ENCODE data around the gene TP53I11. TPM values are rescaled to one million over a fixed set of nuclear protein-coding genes. Genes with fewer than 3 reads are reported as not detected.

TP53I11 gene
- total and polyA plus RNA-seq, 2 donors, result 10.7 to 35.8 TPM

- Histone ChIP-seq H3K4me1 (ENCODE audit: insufficient read depth) (no peaks in the 10 kb centered on the region), H3K27ac (ENCODE audit: low read depth) (no peak overlapping the region), H3K36me3 (ENCODE audit: insufficient read depth) (no peaks in the 10 kb centered on the region), H3K4me3 (ENCODE audit: low read depth, low read length) (no peak overlapping the region)
- WGBS, result 73% methylated on average over 10 of the region's 10 CpGs
- DNase-seq (ENCODE audit: extremely low spot score), result no peak
Measured at GRCh38 chr11:44915621-44916020, 35.1 kb downstream of the TP53I11 start.

- no peaks in the 10 kb centered on the region for H3K4me1 ChIP-seq (ENCODE audit: insufficient read depth)
- no peaks in the 10 kb centered on the region for H3K36me3 ChIP-seq (ENCODE audit: insufficient read depth)
- H3K27ac ChIP-seq (ENCODE audit: low read depth), result no peak overlapping the region
- DNase-seq (ENCODE audit: extremely low spot score), result no peak
- H3K4me3 ChIP-seq (ENCODE audit: low read depth, low read length), result no peak overlapping the region
- 85% methylated on average over 10 of the region's 10 CpGs for WGBS
Measured at GRCh38 chr11:44915004-44915403, 35.7 kb downstream of the TP53I11 start.

- WGBS, result 88% methylated on average over 2 of the region's 2 CpGs
- DNase-seq (ENCODE audit: extremely low spot score), result no peak
Measured at GRCh38 chr11:44914105-44914504, 36.6 kb downstream of the TP53I11 start.

GRCh38 chr11:44913502-44913901 lies 37.2 kb downstream of the TP53I11 start:
- no peaks in the 10 kb centered on the region for H3K36me3 ChIP-seq (ENCODE audit: insufficient read depth)
- H3K4me1 ChIP-seq (ENCODE audit: insufficient read depth), result no peaks in the 10 kb centered on the region
- no peak overlapping the region for H3K4me3 ChIP-seq (ENCODE audit: low read depth, low read length)
- no peak overlapping the region for H3K27ac ChIP-seq (ENCODE audit: low read depth)
- no peak for DNase-seq (ENCODE audit: extremely low spot score)

More at GRCh38 chr11:44914105-44914504, 36.6 kb downstream of the TP53I11 start:
- no peaks in the 10 kb centered on the region for H3K4me1 ChIP-seq (ENCODE audit: insufficient read depth)
- no peaks in the 10 kb centered on the region for H3K36me3 ChIP-seq (ENCODE audit: insufficient read depth)
- no peak overlapping the region for H3K27ac ChIP-seq (ENCODE audit: low read depth)
- no peak overlapping the region for H3K4me3 ChIP-seq (ENCODE audit: low read depth, low read length)

- 65% methylated on average over 12 of the region's 12 CpGs for WGBS
- Histone ChIP-seq H3K27ac (ENCODE audit: low read depth) (no peak overlapping the region), H3K4me1 (ENCODE audit: insufficient read depth) (no peaks in the 10 kb centered on the region), H3K36me3 (ENCODE audit: insufficient read depth) (no peaks in the 10 kb centered on the region), H3K4me3 (ENCODE audit: low read depth, low read length) (no peak overlapping the region)
- DNase-seq (ENCODE audit: extremely low spot score), result no peak
Measured at GRCh38 chr11:44912270-44912987, 38.3 kb downstream of the TP53I11 start.

- H3K4me3 ChIP-seq (ENCODE audit: low read depth, low read length), result no peak overlapping the region
- WGBS, result 25% methylated on average over 24 of the region's 24 CpGs
- H3K4me1 ChIP-seq (ENCODE audit: insufficient read depth), result no peaks in the 10 kb centered on the region
- H3K27ac ChIP-seq (ENCODE audit: low read depth), result no peak overlapping the region
- H3K36me3 ChIP-seq (ENCODE audit: insufficient read depth), result no peaks in the 10 kb centered on the region
- DNase-seq (ENCODE audit: extremely low spot score), result peak; percentile 86
Measured at GRCh38 chr11:44911029-44911814, 39.5 kb downstream of the TP53I11 start.

GRCh38 chr11:44910591-44910990 lies 40.1 kb downstream of the TP53I11 start:
- 84% methylated on average over 9 of the region's 9 CpGs for WGBS
- Histone ChIP-seq H3K4me1 (ENCODE audit: insufficient read depth) (no peaks in the 10 kb centered on the region), H3K27ac (ENCODE audit: low read depth) (no peak overlapping the region), H3K36me3 (ENCODE audit: insufficient read depth) (no peaks in the 10 kb centered on the region), H3K4me3 (ENCODE audit: low read depth, low read length) (no peak overlapping the region)
- no peak for DNase-seq (ENCODE audit: extremely low spot score)

GRCh38 chr11:44909557-44909956 lies 41.1 kb downstream of the TP53I11 start:
- 83% methylated on average over 14 of the region's 14 CpGs for WGBS
- H3K27ac ChIP-seq (ENCODE audit: low read depth), result no peak overlapping the region

GRCh38 chr11:44906649-44907048 lies 44.0 kb downstream of the TP53I11 start:
- Histone ChIP-seq H3K36me3 (ENCODE audit: insufficient read depth) (no peaks in the 10 kb centered on the region), H3K4me3 (ENCODE audit: low read depth, low read length) (no peak overlapping the region), H3K27ac (ENCODE audit: low read depth) (no peak overlapping the region), H3K4me1 (ENCODE audit: insufficient read depth) (no peaks in the 10 kb centered on the region)
- 69% methylated on average over 5 of the region's 5 CpGs for WGBS
- no peak for DNase-seq (ENCODE audit: extremely low spot score)

More at GRCh38 chr11:44909557-44909956, 41.1 kb downstream of the TP53I11 start:
- no peaks in the 10 kb centered on the region for H3K36me3 ChIP-seq (ENCODE audit: insufficient read depth)
- H3K4me1 ChIP-seq (ENCODE audit: insufficient read depth), result no peaks in the 10 kb centered on the region
- DNase-seq (ENCODE audit: extremely low spot score), result no peak
- no peak overlapping the region for H3K4me3 ChIP-seq (ENCODE audit: low read depth, low read length)

GRCh38 chr11:44905131-44905866 lies 45.4 kb downstream of the TP53I11 start:
- Histone ChIP-seq H3K4me3 (ENCODE audit: low read depth, low read length) (no peak overlapping the region), H3K27ac (ENCODE audit: low read depth) (no peak overlapping the region), H3K4me1 (ENCODE audit: insufficient read depth) (no peaks in the 10 kb centered on the region), H3K36me3 (ENCODE audit: insufficient read depth) (no peaks in the 10 kb centered on the region)
- DNase-seq (ENCODE audit: extremely low spot score), result no peak
- WGBS, result 73% methylated on average over 9 of the region's 9 CpGs

- H3K36me3 ChIP-seq (ENCODE audit: insufficient read depth), result no peaks in the 10 kb centered on the region
- 79% methylated on average over 12 of the region's 12 CpGs for WGBS
- DNase-seq (ENCODE audit: extremely low spot score), result no peak
- H3K4me1 ChIP-seq (ENCODE audit: insufficient read depth), result no peaks in the 10 kb centered on the region
- H3K27ac ChIP-seq (ENCODE audit: low read depth), result no peak overlapping the region
- H3K4me3 ChIP-seq (ENCODE audit: low read depth, low read length), result no peak overlapping the region
Measured at GRCh38 chr11:44904261-44905020, 46.2 kb downstream of the TP53I11 start.

GRCh38 chr11:44903518-44903917 lies 47.2 kb downstream of the TP53I11 start:
- no peak for DNase-seq (ENCODE audit: extremely low spot score)
- Histone ChIP-seq H3K4me3 (ENCODE audit: low read depth, low read length) (no peak overlapping the region), H3K36me3 (ENCODE audit: insufficient read depth) (no peaks in the 10 kb centered on the region), H3K4me1 (ENCODE audit: insufficient read depth) (no peaks in the 10 kb centered on the region), H3K27ac (ENCODE audit: low read depth) (no peak overlapping the region)
- 95% methylated on average over 3 of the region's 3 CpGs for WGBS

GRCh38 chr11:44903035-44903434 lies 47.6 kb downstream of the TP53I11 start:
- no peak overlapping the region for H3K4me3 ChIP-seq (ENCODE audit: low read depth, low read length)
- H3K36me3 ChIP-seq (ENCODE audit: insufficient read depth), result no peaks in the 10 kb centered on the region
- H3K4me1 ChIP-seq (ENCODE audit: insufficient read depth), result no peaks in the 10 kb centered on the region
- H3K27ac ChIP-seq (ENCODE audit: low read depth), result no peak overlapping the region
- DNase-seq (ENCODE audit: extremely low spot score), result no peak
- WGBS, result 86% methylated on average over 7 of the region's 7 CpGs

Data from urinary bladder (tissue), 4 donors.